Rectal smooth muscle tissue (tissue), 1 donor: ENCODE data around the gene TMPRSS4.
A peak's percentile ranks its signal among the peaks of the same experiment; 100 is the strongest.

ENCODE experiments used
- H3K27ac ChIP-seq: one replicate; pipeline ENCODE4 v1.7.0; 2013; ENCODE audit warnings: low read depth, low read length, inconsistent platforms
- H3K27me3 ChIP-seq: one replicate; pipeline ENCODE4 v1.7.0; 2013; ENCODE audit warnings: low read length; ENCODE audit not compliant: control insufficient read depth, insufficient read depth
- H3K36me3 ChIP-seq: one replicate; pipeline ENCODE4 v1.7.0; 2013; ENCODE audit warnings: low read length; ENCODE audit not compliant: control insufficient read depth, insufficient read depth
- H3K4me1 ChIP-seq: one replicate; pipeline ENCODE4 v1.7.0; 2013; ENCODE audit warnings: low read length; ENCODE audit not compliant: control insufficient read depth, insufficient read depth
- H3K4me3 ChIP-seq: one replicate; pipeline ENCODE4 v1.7.0; 2013; ENCODE audit warnings: low read length
- H3K9ac ChIP-seq: one replicate; pipeline ENCODE4 v1.7.0; 2013; ENCODE audit warnings: low read length

Gene TMPRSS4

DNA sequence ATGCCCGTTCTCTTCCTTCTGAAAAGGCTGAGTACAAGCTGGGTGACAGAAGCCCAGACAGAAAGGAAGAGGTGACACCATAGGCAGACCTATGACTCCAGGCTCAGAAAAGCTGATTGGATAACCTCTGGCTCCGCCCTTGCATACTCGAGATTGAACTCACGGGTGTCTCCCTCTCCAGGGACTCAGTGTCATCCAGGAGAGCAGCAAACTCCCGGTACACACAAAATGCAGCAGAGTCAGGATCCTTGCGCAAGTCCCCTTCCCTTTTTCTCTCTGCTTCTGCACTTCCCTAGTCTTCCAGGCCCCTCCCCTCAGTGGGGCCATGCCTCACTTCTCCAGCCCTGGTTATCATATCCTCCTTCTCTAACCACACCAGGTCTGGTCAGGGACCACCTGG is 65.9 kb downstream of the TMPRSS4 start:
- Histone ChIP-seq H3K36me3 (no peaks in the 10 kb centered on the region), H3K4me1 (no peaks in the 10 kb centered on the region), H3K27me3 (peaks cover 16% of the 10 kb centered on the region), H3K4me3 (no peak overlapping the region), H3K9ac (no peak overlapping the region), H3K27ac (no peak overlapping the region)

GRCh38 chr11:118143661-118144185 is 66.8 kb downstream of the TMPRSS4 start:
- H3K4me3 ChIP-seq = no peak overlapping the region
- H3K4me1 ChIP-seq = no peaks in the 10 kb centered on the region
- H3K27ac ChIP-seq = no peak overlapping the region
- H3K9ac ChIP-seq = no peak overlapping the region
- peaks cover 15% of the 10 kb centered on the region for H3K27me3 ChIP-seq
- H3K36me3 ChIP-seq = no peaks in the 10 kb centered on the region

- Histone ChIP-seq H3K9ac (no peak overlapping the region), H3K4me1 (no peaks in the 10 kb centered on the region), H3K27me3 (peaks cover 13% of the 10 kb centered on the region), H3K27ac (no peak overlapping the region), H3K4me3 (no peak overlapping the region), H3K36me3 (no peaks in the 10 kb centered on the region)
Measured at GRCh38 chr11:118144301-118145268, 67.7 kb downstream of the TMPRSS4 start.

DNA sequence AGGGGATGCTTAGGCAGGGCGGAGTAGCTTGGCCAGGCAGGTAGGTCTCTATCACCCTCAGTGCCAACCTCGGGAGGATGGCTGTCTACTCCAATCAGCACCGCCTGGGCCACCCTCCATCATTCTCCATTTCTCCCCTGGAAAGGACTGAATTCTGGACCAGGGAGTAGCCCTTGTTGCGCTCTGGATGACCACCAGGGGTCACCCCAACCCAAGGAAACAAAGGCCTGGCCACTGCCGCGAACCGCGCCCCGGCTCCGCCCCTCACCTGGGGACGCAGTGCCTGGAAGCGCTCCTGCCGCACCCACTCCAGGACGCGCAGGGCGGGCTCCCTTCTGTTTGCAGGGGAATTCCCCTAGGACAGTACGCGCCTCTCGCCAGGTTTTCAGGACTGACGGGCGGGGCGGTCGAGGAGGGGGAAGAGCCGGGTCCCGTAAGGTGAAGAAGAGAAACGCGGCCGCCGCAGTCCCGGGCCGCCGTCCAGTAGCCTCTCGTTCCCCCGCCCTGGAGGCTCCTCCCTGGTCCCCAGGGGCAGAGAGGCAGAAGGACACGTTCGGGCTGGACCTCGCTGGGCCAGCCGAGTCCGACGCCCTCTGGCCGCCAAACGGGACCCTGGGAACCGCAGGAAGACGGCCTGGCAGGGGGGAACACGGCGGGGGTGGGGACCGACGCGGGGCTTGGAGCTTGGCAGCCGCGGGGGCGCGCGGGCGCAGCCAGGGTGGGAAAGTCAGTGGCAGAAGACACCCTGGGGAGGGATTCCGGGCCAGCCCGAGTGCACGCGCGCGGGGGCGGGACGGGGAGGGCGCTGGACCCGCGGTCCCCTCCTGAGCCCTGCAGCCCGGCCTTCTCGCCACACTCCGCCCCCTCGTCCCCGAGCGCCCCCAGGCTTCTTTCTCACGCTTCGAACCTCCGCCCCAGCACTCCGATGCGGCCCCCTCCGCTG is 68.7 kb downstream of the TMPRSS4 start:
- H3K27ac ChIP-seq = no peak overlapping the region
- H3K4me1 ChIP-seq = no peaks in the 10 kb centered on the region
- H3K4me3 ChIP-seq = peak overlapping the region; percentile 75
- H3K36me3 ChIP-seq = no peaks in the 10 kb centered on the region
- peaks cover 13% of the 10 kb centered on the region for H3K27me3 ChIP-seq
- H3K9ac ChIP-seq = no peak overlapping the region

GRCh38 chr11:118146554-118146953 is 69.7 kb downstream of the TMPRSS4 start:
- H3K36me3 ChIP-seq = no peaks in the 10 kb centered on the region
- H3K4me1 ChIP-seq = no peaks in the 10 kb centered on the region
- no peak overlapping the region for H3K9ac ChIP-seq
- H3K27ac ChIP-seq = no peak overlapping the region
- no peak overlapping the region for H3K4me3 ChIP-seq
- H3K27me3 ChIP-seq = peaks cover 12% of the 10 kb centered on the region

DNA sequence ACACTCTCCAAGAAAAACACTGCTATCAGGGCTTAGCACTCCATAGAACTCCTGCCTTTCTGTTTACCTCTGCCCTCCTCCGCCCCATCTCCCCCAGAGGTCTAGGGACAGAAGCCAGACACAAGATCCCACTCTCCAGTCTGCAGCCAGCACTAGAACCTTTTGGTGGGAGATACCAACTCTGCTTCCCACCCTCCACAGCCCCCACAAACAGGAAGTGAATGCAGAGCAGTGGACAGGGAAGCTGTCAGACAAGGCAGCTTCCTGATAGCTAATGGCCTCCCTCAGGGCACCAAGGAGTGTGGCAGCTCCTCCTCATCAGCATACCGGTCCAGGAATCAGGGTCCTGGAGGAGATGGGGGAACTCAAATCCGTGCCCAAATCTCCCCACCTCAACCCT is 70.6 kb downstream of the TMPRSS4 start:
- Histone ChIP-seq H3K27ac (no peak overlapping the region), H3K27me3 (peaks cover 14% of the 10 kb centered on the region)

DNA sequence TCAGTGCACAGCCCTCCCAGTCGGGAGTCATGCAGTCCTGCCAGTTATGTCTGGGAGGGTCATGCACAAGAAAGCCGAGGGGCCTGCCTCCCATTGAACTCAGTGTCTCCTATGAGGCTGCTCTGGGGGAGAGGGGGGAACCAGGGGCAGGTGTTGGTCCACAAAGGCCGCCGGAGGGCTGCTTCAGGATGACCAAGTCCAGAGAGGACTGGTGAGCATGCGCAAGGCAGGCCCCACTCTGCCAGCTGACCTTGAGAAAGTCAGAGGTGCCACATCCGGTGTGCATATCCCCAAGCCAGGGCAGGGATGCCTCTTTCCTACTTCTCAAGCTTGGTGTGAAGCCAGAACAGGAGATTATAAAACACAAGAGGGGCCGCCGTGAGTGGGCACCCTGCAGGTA is 71.4 kb downstream of the TMPRSS4 start:
- Histone ChIP-seq H3K27ac (no peak overlapping the region), H3K36me3 (no peaks in the 10 kb centered on the region), H3K4me1 (no peaks in the 10 kb centered on the region), H3K4me3 (no peak overlapping the region), H3K27me3 (peaks cover 20% of the 10 kb centered on the region), H3K9ac (no peak overlapping the region)

More for the DNA sequence above, 70.6 kb downstream of the TMPRSS4 start:
- Histone ChIP-seq H3K4me3 (no peak overlapping the region), H3K4me1 (no peaks in the 10 kb centered on the region), H3K9ac (no peak overlapping the region), H3K36me3 (no peaks in the 10 kb centered on the region)

DNA sequence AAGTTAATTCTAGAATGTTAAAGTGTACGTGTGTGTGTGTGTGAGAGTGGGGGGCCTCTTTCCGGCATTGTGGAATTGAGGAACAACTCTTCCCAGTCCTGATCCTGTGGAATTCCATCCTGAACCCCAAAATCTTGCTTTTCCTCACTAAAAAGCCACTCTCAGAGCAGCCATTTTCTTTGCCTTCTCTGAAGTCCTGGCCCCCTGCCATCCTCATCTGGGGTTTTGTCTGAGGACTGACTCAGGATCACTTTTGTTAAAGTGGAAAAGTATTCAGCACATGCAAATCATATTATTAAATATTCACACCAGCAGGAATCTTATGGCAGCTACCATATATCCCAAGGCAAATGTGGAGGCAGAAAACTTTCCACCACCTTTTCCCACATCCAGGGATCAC is 72.0 kb downstream of the TMPRSS4 start:
- H3K27ac ChIP-seq = no peak overlapping the region
- no peaks in the 10 kb centered on the region for H3K4me1 ChIP-seq
- H3K4me3 ChIP-seq = no peak overlapping the region
- no peaks in the 10 kb centered on the region for H3K36me3 ChIP-seq
- H3K9ac ChIP-seq = no peak overlapping the region
- peaks cover 25% of the 10 kb centered on the region for H3K27me3 ChIP-seq

DNA sequence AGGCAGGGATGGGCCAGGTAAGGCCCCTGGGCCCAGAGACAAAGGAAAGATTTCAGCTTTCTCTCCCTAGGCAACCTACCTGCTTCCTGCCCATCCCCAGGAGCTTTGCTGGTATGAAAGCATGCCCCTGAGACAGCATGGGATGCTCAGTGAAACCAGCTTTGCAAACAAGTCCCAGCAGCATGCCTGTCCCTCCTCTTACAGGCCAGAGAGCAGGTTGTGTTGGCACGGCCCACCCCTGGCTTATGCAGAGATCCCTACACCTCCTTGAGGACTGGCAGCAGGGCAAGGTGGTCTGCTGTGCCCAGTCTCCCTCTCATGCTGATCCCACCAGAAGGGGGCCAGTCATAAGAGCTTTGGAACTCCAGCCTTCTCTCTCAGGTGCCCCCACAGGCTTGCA is 72.6 kb downstream of the TMPRSS4 start:
- Histone ChIP-seq H3K36me3 (no peaks in the 10 kb centered on the region), H3K4me3 (no peak overlapping the region), H3K9ac (no peak overlapping the region), H3K27me3 (peaks cover 30% of the 10 kb centered on the region), H3K4me1 (no peaks in the 10 kb centered on the region), H3K27ac (no peak overlapping the region)

GRCh38 chr11:118151431-118151830 is 74.6 kb downstream of the TMPRSS4 start:
- no peak overlapping the region for H3K27ac ChIP-seq
- no peak overlapping the region for H3K9ac ChIP-seq
- no peak overlapping the region for H3K4me3 ChIP-seq
- H3K27me3 ChIP-seq = peaks cover 41% of the 10 kb centered on the region
- H3K4me1 ChIP-seq = no peaks in the 10 kb centered on the region
- no peaks in the 10 kb centered on the region for H3K36me3 ChIP-seq

DNA sequence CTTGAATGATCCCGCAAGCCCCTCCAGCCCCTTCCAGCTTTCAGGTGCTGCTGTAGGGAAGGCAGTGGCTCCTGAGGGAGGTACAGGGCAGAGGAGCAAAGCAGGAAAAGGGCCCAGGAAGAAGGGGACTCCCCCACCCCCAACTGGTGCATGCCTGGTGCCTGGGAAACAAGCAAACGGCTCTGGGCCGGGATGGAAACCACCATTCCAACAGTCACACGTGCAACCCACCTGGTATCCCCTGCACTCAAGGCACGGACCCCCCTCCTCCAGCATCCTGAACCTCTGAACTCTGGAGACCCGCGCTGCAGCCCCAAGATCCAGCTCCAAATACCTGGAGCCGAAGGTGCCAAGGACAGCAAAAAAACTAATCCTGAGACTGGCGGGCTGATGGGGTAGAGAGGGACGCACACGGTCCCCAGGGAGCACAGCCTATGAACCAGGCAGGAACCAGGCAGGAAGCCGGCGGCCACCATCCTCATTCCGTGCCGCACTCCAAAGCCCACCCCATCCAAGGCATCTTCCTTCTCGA is 75.2 kb downstream of the TMPRSS4 start:
- H3K4me1 ChIP-seq = no peaks in the 10 kb centered on the region
- H3K9ac ChIP-seq = no peak overlapping the region
- no peak overlapping the region for H3K27ac ChIP-seq
- H3K4me3 ChIP-seq = peak overlapping the region; percentile 56
- H3K36me3 ChIP-seq = no peaks in the 10 kb centered on the region
- H3K27me3 ChIP-seq = peaks cover 40% of the 10 kb centered on the region
